Hepatocyte (in vitro differentiated cells): ENCODE measurements around the gene CD79B.
"Not testable (repeated sequence)": the region's sequence is repeated elsewhere in the genome, so short reads cannot be mapped to it uniquely, and the experiment has no call there.

Source experiments
- CTCF ChIP-seq: fragments of 200-600 bp; sonication (generic); IDR thresholded peaks from 2 replicates; pipeline ENCODE4 v1.5.1; 2016; ENCODE audit warnings: antibody characterized with exemption, mild to moderate bottlenecking; ENCODE audit not compliant: poor library complexity
- EZH2 ChIP-seq: fragments of 200-600 bp; sonication (generic); IDR thresholded peaks from 2 replicates; pipeline ENCODE4 v1.6.1; 2016; ENCODE audit warnings: antibody characterized with exemption, mild to moderate bottlenecking, borderline replicate concordance

- not testable (repeated sequence) for TF ChIP-seq CTCF, EZH2
These were observed 37.3 kb downstream of the CD79B start for GRCh38 chr17:63894821-63895220.
